ENCODE results near the gene DYNC1LI2. TPM values are rescaled to one million over a fixed set of nuclear protein-coding genes. Genes with fewer than 3 reads are reported as not detected.

The DYNC1LI2 gene
- total RNA-seq, 2 experiments from 2014 or later = 48.9 to 62.4 TPM

GRCh38 chr16:66735891-66736290, 15.5 kb downstream of the DYNC1LI2 start:
- no peak for TF ChIP-seq CTCF (conservative IDR thresholded peaks at IDR 0.05; ENCODE audit: low read length)
- TF ChIP-seq EZH2phosphoT487 (IDR thresholded peaks at IDR 0.05; ENCODE audit: borderline replicate concordance, low read depth, low read length) = no peak
- POLR2A ChIA-PET = no interaction called here
- BruUV-seq (replicated peaks) = no TSS peak

GRCh38 chr16:66731101-66731500, 20.3 kb downstream of the DYNC1LI2 start:
- CTCF ChIA-PET (ENCODE audit: unreplicated experiment) = interaction anchor here (0.5 kb wide), 1 partner anchor 137 kb away, joined by 5 read pairs; no protein-coding TSS in a partner anchor
- BruUV-seq (replicated peaks) = no TSS peak
- Histone ChIP-seq H3K4me3 (ENCODE audit: low read depth, low read length, poor library complexity, severe bottlenecking) (no peak overlapping the region), H3K36me3 (ENCODE audit: insufficient read depth, low read length) (peaks cover 93% of the 10 kb centered on the region), H3K79me2 (ENCODE audit: insufficient read depth, low read depth, low read length) (no peaks in the 10 kb centered on the region), H3K9me2 (ENCODE audit: insufficient read depth, low read length) (no peaks in the 10 kb centered on the region), H3K9me3 (ENCODE audit: low read length) (no peaks in the 10 kb centered on the region), H3K27ac (ENCODE audit: low read depth, low read length, poor library complexity, severe bottlenecking) (no peak overlapping the region), H3K4me1 (ENCODE audit: insufficient read depth, low read length, poor library complexity, severe bottlenecking) (no peaks in the 10 kb centered on the region), H2AFZ (ENCODE audit: low read length) (no peak overlapping the region), H3K4me2 (ENCODE audit: low read length) (no peak overlapping the region), H4K20me1 (ENCODE audit: insufficient read depth, low read length) (no peaks in the 10 kb centered on the region)
- no peak for TF ChIP-seq EZH2phosphoT487 (IDR thresholded peaks at IDR 0.05; ENCODE audit: borderline replicate concordance, low read depth, low read length)
- no peak for TF ChIP-seq CTCF (conservative IDR thresholded peaks at IDR 0.05; ENCODE audit: low read length)
- POLR2A ChIA-PET = interaction anchor here (0.5 to 1.0 kb wide), 2 partner anchors 17 kb away, joined by 5 read pairs; no protein-coding TSS in a partner anchor
- no peak for DNase-seq (ENCODE audit: low spot score)
- intact Hi-C loops (cut with micrococcal nuclease; ENCODE audit: unreplicated experiment) = no loop called here

More at GRCh38 chr16:66735891-66736290, 15.5 kb downstream of the DYNC1LI2 start:
- Histone ChIP-seq H2AFZ (ENCODE audit: low read length) (no peak overlapping the region), H3K9me3 (ENCODE audit: low read length) (no peaks in the 10 kb centered on the region), H3K36me3 (ENCODE audit: insufficient read depth, low read length) (peaks cover 100% of the 10 kb centered on the region), H3K27ac (ENCODE audit: low read depth, low read length, poor library complexity, severe bottlenecking) (no peak overlapping the region), H3K4me1 (ENCODE audit: insufficient read depth, low read length, poor library complexity, severe bottlenecking) (no peaks in the 10 kb centered on the region), H3K79me2 (ENCODE audit: insufficient read depth, low read depth, low read length) (peaks cover 9% of the 10 kb centered on the region), H4K20me1 (ENCODE audit: insufficient read depth, low read length) (peaks cover 4% of the 10 kb centered on the region), H3K9me2 (ENCODE audit: insufficient read depth, low read length) (no peaks in the 10 kb centered on the region), H3K4me3 (ENCODE audit: low read depth, low read length, poor library complexity, severe bottlenecking) (no peak overlapping the region), H3K4me2 (ENCODE audit: low read length) (no peak overlapping the region)
- DNase-seq (ENCODE audit: low spot score) = no peak
- intact Hi-C loops (cut with micrococcal nuclease; ENCODE audit: unreplicated experiment) = no loop called here
- CTCF ChIA-PET (ENCODE audit: unreplicated experiment) = no interaction called here

GRCh38 chr16:66728804-66729203, 22.6 kb downstream of the DYNC1LI2 start:
- H4K20me1 ChIP-seq (ENCODE audit: insufficient read depth, low read length) = no peaks in the 10 kb centered on the region
- POLR2A ChIA-PET = no interaction called here
- BruUV-seq (replicated peaks) = no TSS peak

More at GRCh38 chr16:66728804-66729203, 22.6 kb downstream of the DYNC1LI2 start:
- Histone ChIP-seq H3K9me2 (ENCODE audit: insufficient read depth, low read length) (no peaks in the 10 kb centered on the region), H3K9me3 (ENCODE audit: low read length) (no peaks in the 10 kb centered on the region), H2AFZ (ENCODE audit: low read length) (no peak overlapping the region), H3K27ac (ENCODE audit: low read depth, low read length, poor library complexity, severe bottlenecking) (peak overlapping the region; percentile 0), H3K79me2 (ENCODE audit: insufficient read depth, low read depth, low read length) (no peaks in the 10 kb centered on the region), H3K36me3 (ENCODE audit: insufficient read depth, low read length) (peaks cover 93% of the 10 kb centered on the region), H3K4me3 (ENCODE audit: low read depth, low read length, poor library complexity, severe bottlenecking) (no peak overlapping the region), H3K4me2 (ENCODE audit: low read length) (no peak overlapping the region), H3K4me1 (ENCODE audit: insufficient read depth, low read length, poor library complexity, severe bottlenecking) (no peaks in the 10 kb centered on the region)
- no peak for DNase-seq (ENCODE audit: low spot score)
- CTCF ChIA-PET (ENCODE audit: unreplicated experiment) = interaction anchor here (0.9 kb wide), 1 partner anchor 139 kb away, joined by 3 read pairs; no protein-coding TSS in a partner anchor
- TF ChIP-seq CTCF (conservative IDR thresholded peaks at IDR 0.05; ENCODE audit: low read length) (no peak), EZH2phosphoT487 (IDR thresholded peaks at IDR 0.05; ENCODE audit: borderline replicate concordance, low read depth, low read length) (no peak)
- intact Hi-C loops (cut with micrococcal nuclease; ENCODE audit: unreplicated experiment) = loop anchor here (1.0 to 10.0 kb wide), 2 partner anchors 138 to 324 kb away; no protein-coding TSS in a partner anchor
